ENCODE results near the gene ANKRD13A.
"Not testable (repeated sequence)": the region's sequence is repeated elsewhere in the genome, so short reads cannot be mapped to it uniquely, and the experiment has no call there.

ANKRD13A gene

GRCh38 chr12:109983432-109984142 is 15.6 kb upstream of the ANKRD13A start:
- no peak for DNase-seq (ENCODE audit: low read depth)

DNA sequence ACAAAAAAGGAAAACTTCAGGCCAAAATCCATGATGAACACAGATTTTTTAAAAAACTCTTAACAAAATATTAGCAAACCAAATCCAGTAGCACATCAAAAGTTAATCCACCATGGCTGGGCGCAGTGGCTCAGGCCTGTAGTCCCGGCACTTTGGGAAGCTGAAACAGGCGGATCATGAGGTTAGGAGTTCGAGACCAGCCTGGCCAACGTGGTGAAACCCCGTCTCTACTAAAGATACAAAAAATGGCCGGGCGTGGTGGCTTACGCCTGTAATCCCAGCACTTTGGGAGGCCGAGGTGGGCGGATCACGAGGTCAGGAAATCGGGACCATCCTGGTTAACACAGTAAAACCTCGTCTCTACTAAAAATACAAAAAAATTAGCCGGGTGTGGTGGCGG is 13.0 kb upstream of the ANKRD13A start:
- not testable (repeated sequence) for DNase-seq (ENCODE audit: low read depth)

- DNase-seq (ENCODE audit: low read depth) = no peak
Observed at GRCh38 chr12:109987615-109988014, 11.6 kb upstream of the ANKRD13A start.

- DNase-seq (ENCODE audit: low read depth) = no peak
Observed at GRCh38 chr12:109988274-109988673, 11.0 kb upstream of the ANKRD13A start.

DNA sequence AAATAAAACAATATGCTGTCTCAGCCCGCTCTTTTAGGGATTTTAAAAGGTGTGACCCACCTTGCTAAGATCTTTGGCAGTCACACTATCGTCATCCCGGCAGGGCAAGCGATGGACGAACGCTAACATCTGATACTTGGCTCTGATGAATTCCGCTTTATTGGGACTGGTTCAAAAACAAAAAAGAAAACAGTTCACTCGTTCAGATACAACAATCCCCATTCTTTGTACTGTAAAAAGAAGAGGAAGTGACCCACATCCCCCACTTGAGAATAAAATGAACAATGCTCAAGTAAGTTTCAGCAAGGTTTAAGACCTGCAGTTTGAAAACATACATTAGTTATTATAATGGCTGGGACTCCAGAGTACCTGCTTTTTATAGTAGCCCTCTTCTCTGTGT is 10.3 kb upstream of the ANKRD13A start:
- no peak for DNase-seq (ENCODE audit: low read depth)

GRCh38 chr12:109989380-109989779 is 9.8 kb upstream of the ANKRD13A start:
- DNase-seq (ENCODE audit: low read depth) = no peak

DNA sequence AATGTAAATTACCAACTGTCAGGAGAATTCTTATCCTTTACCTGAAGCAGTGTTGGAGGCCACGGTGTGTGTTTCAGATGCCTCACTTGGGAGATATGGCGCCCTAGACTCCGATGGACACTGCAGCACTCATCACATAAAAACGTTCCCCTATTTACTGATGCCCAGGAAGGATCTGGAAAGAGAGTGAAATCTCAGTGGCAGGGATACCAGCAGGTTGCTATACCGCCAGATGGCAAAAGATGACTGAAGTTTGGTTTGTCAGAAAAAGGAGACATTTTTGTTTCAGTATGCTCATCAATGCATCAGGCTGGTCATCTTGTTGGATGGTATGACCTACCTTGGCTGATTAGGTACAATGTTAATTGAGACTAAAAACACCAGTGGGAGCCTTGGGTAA is 7.6 kb upstream of the ANKRD13A start:
- DNase-seq (ENCODE audit: low read depth) = no peak

- no peak for DNase-seq (ENCODE audit: low read depth)
Observed at GRCh38 chr12:109993091-109993490, 6.1 kb upstream of the ANKRD13A start.

GRCh38 chr12:109994401-109995175 is 4.6 kb upstream of the ANKRD13A start:
- DNase-seq (ENCODE audit: low read depth) = no peak

DNA sequence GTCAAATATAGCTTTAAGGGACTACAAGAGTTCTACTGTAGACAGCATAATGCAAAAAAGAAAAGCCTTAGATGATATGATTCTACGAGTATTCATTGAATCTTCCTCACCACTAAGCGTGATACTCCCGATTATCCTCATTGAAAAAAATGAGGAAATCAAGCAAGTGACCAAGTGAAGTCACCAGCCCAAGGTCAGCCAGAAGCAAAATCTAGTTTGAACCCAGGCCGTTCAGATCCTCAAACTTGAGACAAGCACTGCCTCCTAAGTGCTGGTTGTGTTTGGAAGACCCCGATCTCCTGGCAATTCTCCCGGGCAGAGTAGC is 3.9 kb upstream of the ANKRD13A start:
- no peak for DNase-seq (ENCODE audit: low read depth)

DNA sequence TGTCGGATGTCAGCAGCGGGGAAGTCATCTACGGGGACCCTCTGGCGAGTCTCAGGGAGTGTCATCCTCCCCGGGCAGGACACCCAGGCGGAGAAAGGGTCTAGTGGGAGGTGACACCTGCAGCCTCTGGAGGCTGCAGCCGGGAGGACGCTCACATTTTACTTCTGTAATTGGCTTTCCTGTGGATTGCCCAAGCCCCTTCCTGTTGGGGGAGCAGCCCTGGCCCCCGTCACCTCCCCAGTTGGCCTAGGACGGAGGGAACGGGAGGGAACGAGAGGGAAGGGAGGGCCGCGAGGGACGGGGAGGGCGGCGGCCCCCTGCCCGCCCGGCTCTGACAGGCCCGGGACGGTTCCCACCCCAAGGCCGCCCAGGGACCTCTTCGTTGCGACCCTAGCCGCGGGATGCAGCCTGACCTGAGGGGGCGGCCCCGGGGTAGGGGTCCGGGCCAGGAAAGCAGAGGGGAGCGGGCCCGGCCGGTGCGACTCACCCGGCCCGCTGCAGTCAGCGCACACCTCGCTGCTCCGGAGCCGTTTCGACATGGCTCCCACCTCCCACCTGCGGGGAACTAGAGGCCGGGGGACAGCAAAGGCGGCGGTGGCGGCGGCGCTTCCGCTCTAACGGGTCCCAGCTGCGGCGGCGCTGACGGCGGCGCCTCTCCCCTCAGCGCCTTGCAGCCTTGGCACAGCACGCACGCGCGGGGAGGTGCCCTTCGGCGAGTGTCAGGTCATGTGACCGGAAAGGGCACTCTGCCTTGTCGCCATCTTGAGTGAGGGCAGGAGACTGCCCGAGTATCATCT is 3.3 kb upstream of the ANKRD13A start, which contains the start of gene GIT2:
Gene GIT2, minus strand, starts transcription at position 683 of the 797 bp plus-strand sequence. Its CDS starts 144 bp downstream, at position 539.
- peak; percentile 84 for DNase-seq (ENCODE audit: low read depth)

- DNase-seq (ENCODE audit: low read depth) = no peak
Observed at GRCh38 chr12:109996483-109996853, 2.8 kb upstream of the ANKRD13A start.

GRCh38 chr12:109997393-109997792 is 1.8 kb upstream of the ANKRD13A start:
- no peak for DNase-seq (ENCODE audit: low read depth)

GRCh38 chr12:109998241-109998903 is 858 bp upstream of the ANKRD13A start:
- no peak for DNase-seq (ENCODE audit: low read depth)

DNA sequence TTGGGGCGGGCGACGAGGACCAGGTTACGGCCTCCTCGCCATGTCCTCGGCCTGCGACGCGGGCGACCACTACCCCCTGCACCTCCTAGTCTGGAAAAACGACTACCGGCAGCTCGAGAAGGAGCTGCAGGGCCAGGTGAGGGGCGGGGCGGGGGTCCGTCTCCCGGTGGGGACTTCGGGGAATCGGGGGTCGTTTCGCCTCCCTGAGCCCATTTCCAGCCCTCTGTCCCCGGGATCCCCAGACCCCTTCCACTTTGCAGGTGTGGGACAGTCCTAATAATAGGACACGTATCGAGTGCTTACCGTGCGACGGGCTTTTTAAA is 380 bp downstream of the ANKRD13A start:
- no peak for DNase-seq (ENCODE audit: low read depth)

DNA sequence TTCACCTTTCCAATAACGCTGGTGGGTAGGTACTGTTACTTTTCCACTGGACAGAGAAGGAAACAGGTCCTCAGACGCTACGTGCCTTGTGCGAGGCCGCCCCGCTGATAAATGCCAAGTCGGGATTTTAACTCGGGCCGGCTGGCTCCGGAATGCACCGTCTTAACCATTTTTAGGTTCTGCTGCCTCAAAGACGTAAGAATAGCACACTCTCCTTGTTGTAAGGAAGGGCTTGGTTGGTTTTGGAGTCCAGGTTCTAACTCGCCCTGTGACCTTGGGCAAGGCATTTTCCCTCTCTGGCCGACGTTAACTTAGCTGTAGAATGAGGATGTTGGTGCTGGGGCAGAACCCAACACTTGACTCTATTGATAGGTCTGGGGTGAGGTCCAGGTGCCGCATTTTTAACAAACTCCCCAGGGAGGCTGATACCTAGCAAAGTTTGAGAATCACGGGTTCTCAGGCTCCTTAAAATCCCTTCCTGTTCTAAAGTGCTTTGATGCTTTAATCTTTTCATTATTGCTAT is 814 bp downstream of the ANKRD13A start:
- DNase-seq (ENCODE audit: low read depth) = no peak

GRCh38 chr12:110001596-110001995 is 2.4 kb downstream of the ANKRD13A start:
- no peak for DNase-seq (ENCODE audit: low read depth)

DNA sequence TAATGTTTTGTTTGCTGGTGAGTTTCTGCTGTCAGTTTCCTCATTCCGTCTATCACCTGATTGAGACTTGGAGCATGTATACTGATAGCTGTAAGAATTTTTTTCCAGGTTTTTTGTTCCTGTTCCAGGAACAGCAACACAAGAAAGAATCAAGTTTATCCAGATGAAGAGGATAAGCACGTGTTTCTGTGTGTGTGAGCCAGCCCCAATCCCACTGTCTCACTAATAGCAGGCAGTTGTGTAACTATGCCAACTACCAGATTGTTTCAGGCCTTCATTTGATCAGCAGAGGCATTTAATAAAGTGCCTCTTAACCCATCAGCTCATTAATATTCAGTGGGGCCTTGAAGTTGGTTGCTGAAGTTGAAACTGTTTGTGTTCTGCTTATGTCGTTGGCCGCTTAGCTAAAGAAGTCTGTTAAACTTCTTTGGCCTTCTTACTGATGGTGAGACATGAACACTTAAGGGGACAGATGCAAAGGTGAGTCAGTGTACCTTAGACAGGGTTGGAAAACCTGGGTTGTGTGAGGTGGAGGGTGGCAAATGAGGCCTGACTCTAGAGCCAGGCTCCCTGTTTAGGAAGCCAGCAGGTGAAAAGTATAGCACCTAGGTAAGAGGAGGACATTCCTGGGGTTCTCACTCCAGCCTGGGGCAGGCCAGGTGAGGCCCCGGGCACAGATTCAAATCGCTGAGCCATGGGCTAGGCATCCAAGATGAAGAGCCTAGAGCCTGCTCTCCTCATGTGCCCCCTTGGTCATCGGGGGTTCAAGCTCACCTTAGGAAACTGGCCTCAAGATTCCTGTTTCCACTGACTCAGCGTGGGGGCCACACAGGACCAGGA is 3.7 kb downstream of the ANKRD13A start:
- no peak for DNase-seq (ENCODE audit: low read depth)

DNA sequence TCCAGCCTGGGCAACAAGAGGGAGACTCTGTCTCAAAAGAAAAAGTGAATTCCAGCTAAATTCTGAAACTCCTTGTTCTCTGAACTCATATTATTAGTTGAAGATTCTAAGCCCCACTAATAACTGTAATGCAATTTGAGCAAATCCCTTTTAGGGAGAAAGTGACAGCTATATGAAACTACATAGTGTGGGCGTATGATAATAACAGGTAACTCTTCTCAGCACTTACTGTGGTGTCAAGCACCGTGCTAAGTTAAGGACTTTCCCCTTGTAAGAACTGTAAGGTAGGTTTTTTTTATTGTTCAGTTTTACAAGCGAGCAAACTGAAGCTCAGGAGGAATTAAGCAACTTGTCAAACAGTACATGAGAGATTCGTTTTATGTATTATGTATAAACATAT is 5.4 kb downstream of the ANKRD13A start:
- DNase-seq (ENCODE audit: low read depth) = no peak

GRCh38 chr12:110005319-110005973 is 6.2 kb downstream of the ANKRD13A start:
- no peak for DNase-seq (ENCODE audit: low read depth)

DNA sequence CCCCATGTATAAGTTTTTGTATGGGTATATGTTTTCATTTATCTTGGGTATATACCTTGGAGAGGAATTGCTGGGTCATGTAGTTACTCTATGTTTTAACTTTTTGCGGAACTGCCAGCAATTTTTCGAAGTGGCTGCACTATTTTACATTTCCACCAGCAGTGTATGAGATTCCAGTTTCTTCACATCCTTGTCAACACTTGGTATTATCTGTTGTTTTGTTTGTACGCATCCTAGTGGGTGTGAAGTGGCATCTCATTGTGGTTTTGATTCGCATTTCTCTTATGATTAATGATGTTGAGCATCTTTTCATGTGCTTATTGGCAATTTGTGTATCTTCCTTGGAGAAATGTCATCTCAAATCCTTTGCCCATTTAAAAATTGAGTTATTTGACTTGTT is 6.9 kb downstream of the ANKRD13A start:
- no peak for DNase-seq (ENCODE audit: low read depth)

All from stimulated activated CD8-positive, alpha-beta memory T cell treated with anti-CD3 and anti-CD28 coated beads, Interleukin-15, amount 100 ng/mL, for 1 hour (primary cell).